HEK293 (cell line): ENCODE measurements around the gene MED16.

Experiments used
- CTCF ChIA-PET: fragments of 350-600 bp; formaldehyde crosslinking; extraction: SDS; loops from one replicate; lab custom pipeline; 2021; ENCODE audit warnings: antibody characterized with exemption; lab: Yijun Ruan, JAX
- POLR2A ChIA-PET: fragments of 300-600 bp; formaldehyde crosslinking; extraction: SDS; loops from one replicate; lab custom pipeline; 2020; ENCODE audit warnings: antibody characterized with exemption, inconsistent platforms; lab: Yijun Ruan, JAX
- H3K27ac ChIP-seq: fragments of 200-500 bp; sonication (Bioruptor generic); 2 replicates; pipeline ENCODE4 v1.5.1; 2014; ENCODE audit warnings: low read depth, low read length, control low read depth, inconsistent platforms; ENCODE audit errors: extremely low read depth
- H3K36me3 ChIP-seq, 2 experiments: fragments of 200-500 bp in 1 of 2; sonication (Bioruptor generic) in 1 of 2; 1 replicate in 1 of 2; 2 replicates in 1 of 2; pipeline ENCODE4 v1.5.1; 2014 to 2017; ENCODE audit warnings: inconsistent platforms in 2 of 2, low read length in 2 of 2; ENCODE audit not compliant: control insufficient read depth in 2 of 2, insufficient read depth in 1 of 2
- H3K4me1 ChIP-seq: fragments of 200-500 bp; sonication (Bioruptor generic); 2 replicates; pipeline ENCODE4 v1.5.1; 2014; ENCODE audit warnings: mild to moderate bottlenecking, low read length, inconsistent platforms; ENCODE audit not compliant: control insufficient read depth, insufficient read depth
- H3K4me3 ChIP-seq: 2 replicates; pipeline ENCODE4 v1.5.1; 2011; ENCODE audit warnings: low read depth, mild to moderate bottlenecking, control low read depth, low read length, moderate library complexity
- H3K9me3 ChIP-seq: fragments of 200-500 bp; sonication (Bioruptor generic); 2 replicates; pipeline ENCODE4 v1.5.1; 2014; ENCODE audit warnings: low read depth, low read length, inconsistent platforms; ENCODE audit not compliant: control insufficient read depth, insufficient read depth
- GLI2 ChIP-seq: fragments of 450-650 bp; formaldehyde crosslinking; IDR thresholded peaks from 2 replicates; pipeline ENCODE4; 2017; ENCODE audit warnings: missing biosample characterization, missing genetic modification characterization, low read depth, borderline replicate concordance
- IKZF3 ChIP-seq: fragments of 450-650 bp; IDR thresholded peaks from 2 replicates; pipeline ENCODE4 v1.5.0; 2018; ENCODE audit warnings: missing biosample characterization, mild to moderate bottlenecking, missing genetic modification characterization, moderate library complexity
- OSR2 ChIP-seq: fragments of 450-650 bp; formaldehyde crosslinking; IDR thresholded peaks from 2 replicates; pipeline ENCODE4 v1.5.1; 2016; ENCODE audit warnings: missing biosample characterization, missing genetic modification characterization
- ZFP3 ChIP-seq: fragments of 450-650 bp; formaldehyde crosslinking; IDR thresholded peaks from 2 replicates; pipeline ENCODE4 v1.5.1; 2016; ENCODE audit warnings: low read depth, missing biosample characterization, missing genetic modification characterization
- ZNF174 ChIP-seq: fragments of 450-650 bp; formaldehyde crosslinking; IDR thresholded peaks from 2 replicates; pipeline ENCODE4 v1.5.0; 2017; ENCODE audit warnings: missing biosample characterization, mild to moderate bottlenecking, missing genetic modification characterization
- ZNF175 ChIP-seq: fragments of 450-650 bp; formaldehyde crosslinking; IDR thresholded peaks from 2 replicates; pipeline ENCODE4 v1.5.1; 2016; ENCODE audit warnings: missing biosample characterization, missing genetic modification characterization
- ZNF292 ChIP-seq: fragments of 450-650 bp; formaldehyde crosslinking; IDR thresholded peaks from 2 replicates; pipeline ENCODE4 v1.5.1; 2016; ENCODE audit warnings: low read depth, missing biosample characterization, missing genetic modification characterization, borderline replicate concordance
- ZNF510 ChIP-seq: fragments of 450-650 bp; formaldehyde crosslinking; IDR thresholded peaks from 2 replicates; pipeline ENCODE4 v1.5.1; 2018; ENCODE audit warnings: mild to moderate bottlenecking, missing genetic modification characterization, missing biosample characterization; ENCODE audit not compliant: insufficient replicate concordance
- ZNF610 ChIP-seq: fragments of 450-650 bp; formaldehyde crosslinking; IDR thresholded peaks from 2 replicates; pipeline ENCODE4 v1.5.1; 2016; ENCODE audit warnings: missing biosample characterization, missing genetic modification characterization, borderline replicate concordance
- ZNF621 ChIP-seq: fragments of 450-650 bp; formaldehyde crosslinking; IDR thresholded peaks from 2 replicates; pipeline ENCODE4 v1.5.1; 2017; ENCODE audit warnings: missing biosample characterization, missing genetic modification characterization
- ZNF624 ChIP-seq: fragments of 450-650 bp; formaldehyde crosslinking; IDR thresholded peaks from 2 replicates; pipeline ENCODE4 v1.5.1; 2017; ENCODE audit warnings: missing biosample characterization, missing genetic modification characterization
- ZNF629 ChIP-seq: fragments of 450-650 bp; formaldehyde crosslinking; IDR thresholded peaks from 2 replicates; pipeline ENCODE4 v1.5.1; 2017; ENCODE audit warnings: missing biosample characterization, missing genetic modification characterization
- ZNF654 ChIP-seq: fragments of 450-650 bp; formaldehyde crosslinking; IDR thresholded peaks from 2 replicates; pipeline ENCODE4 v1.5.1; 2016; ENCODE audit warnings: low read depth, missing biosample characterization, missing genetic modification characterization
- ZNF658 ChIP-seq: fragments of 450-650 bp; formaldehyde crosslinking; IDR thresholded peaks from 2 replicates; pipeline ENCODE4; 2016; ENCODE audit warnings: missing biosample characterization, missing genetic modification characterization
- TF ChIP-seq, protein P1 (sequence below): fragments of 450-650 bp; formaldehyde crosslinking; IDR thresholded peaks from 2 replicates; pipeline ENCODE4 v1.5.1; 2016; ENCODE audit warnings: missing biosample characterization, missing genetic modification characterization, borderline replicate concordance
- TF ChIP-seq, protein P2 (sequence below): fragments of 450-650 bp; formaldehyde crosslinking; IDR thresholded peaks from 2 replicates; pipeline ENCODE4 v1.5.1; 2017; ENCODE audit warnings: missing biosample characterization, mild to moderate bottlenecking, missing genetic modification characterization, moderate library complexity
- TF ChIP-seq, protein P3 (sequence below): fragments of 450-650 bp; formaldehyde crosslinking; IDR thresholded peaks from 2 replicates; pipeline ENCODE4 v1.5.1; 2017; ENCODE audit warnings: missing biosample characterization, missing genetic modification characterization
- TF ChIP-seq, protein P4 (sequence below): fragments of 450-650 bp; formaldehyde crosslinking; IDR thresholded peaks from 2 replicates; pipeline ENCODE4 v1.5.1; 2016; ENCODE audit warnings: missing biosample characterization, missing genetic modification characterization
- TF ChIP-seq, protein P5 (sequence below): fragments of 450-650 bp; formaldehyde crosslinking; IDR thresholded peaks from 2 replicates; pipeline ENCODE4 v1.5.1; 2016; ENCODE audit warnings: missing biosample characterization, missing genetic modification characterization
- TF ChIP-seq, protein P6 (sequence below): fragments of 450-650 bp; formaldehyde crosslinking; IDR thresholded peaks from 2 replicates; pipeline ENCODE4 v1.5.1; 2016; ENCODE audit warnings: missing biosample characterization, missing genetic modification characterization

Gene MED16

DNA sequence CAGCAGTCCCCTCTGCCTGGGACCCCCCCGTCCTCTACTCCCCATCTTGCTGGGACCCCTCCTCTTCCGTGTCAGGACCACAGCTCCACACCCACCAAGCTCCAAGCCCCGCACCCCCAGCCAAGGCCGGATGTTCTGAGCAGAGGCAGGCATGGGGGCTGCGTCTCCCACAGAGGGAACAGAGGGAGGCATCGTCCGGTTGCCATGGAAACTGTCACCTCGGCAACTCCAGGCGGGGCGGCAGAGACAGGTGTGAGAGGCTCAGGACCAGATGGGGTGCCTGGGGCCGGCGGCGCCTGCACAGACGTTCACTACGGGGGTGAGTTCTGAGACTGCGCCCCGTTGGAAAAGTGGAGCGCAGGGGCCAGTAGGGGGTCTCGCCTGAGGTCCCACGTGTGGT lies 5.7 kb upstream of the MED16 start (continued):
- TF ChIP-seq, protein P1, sequence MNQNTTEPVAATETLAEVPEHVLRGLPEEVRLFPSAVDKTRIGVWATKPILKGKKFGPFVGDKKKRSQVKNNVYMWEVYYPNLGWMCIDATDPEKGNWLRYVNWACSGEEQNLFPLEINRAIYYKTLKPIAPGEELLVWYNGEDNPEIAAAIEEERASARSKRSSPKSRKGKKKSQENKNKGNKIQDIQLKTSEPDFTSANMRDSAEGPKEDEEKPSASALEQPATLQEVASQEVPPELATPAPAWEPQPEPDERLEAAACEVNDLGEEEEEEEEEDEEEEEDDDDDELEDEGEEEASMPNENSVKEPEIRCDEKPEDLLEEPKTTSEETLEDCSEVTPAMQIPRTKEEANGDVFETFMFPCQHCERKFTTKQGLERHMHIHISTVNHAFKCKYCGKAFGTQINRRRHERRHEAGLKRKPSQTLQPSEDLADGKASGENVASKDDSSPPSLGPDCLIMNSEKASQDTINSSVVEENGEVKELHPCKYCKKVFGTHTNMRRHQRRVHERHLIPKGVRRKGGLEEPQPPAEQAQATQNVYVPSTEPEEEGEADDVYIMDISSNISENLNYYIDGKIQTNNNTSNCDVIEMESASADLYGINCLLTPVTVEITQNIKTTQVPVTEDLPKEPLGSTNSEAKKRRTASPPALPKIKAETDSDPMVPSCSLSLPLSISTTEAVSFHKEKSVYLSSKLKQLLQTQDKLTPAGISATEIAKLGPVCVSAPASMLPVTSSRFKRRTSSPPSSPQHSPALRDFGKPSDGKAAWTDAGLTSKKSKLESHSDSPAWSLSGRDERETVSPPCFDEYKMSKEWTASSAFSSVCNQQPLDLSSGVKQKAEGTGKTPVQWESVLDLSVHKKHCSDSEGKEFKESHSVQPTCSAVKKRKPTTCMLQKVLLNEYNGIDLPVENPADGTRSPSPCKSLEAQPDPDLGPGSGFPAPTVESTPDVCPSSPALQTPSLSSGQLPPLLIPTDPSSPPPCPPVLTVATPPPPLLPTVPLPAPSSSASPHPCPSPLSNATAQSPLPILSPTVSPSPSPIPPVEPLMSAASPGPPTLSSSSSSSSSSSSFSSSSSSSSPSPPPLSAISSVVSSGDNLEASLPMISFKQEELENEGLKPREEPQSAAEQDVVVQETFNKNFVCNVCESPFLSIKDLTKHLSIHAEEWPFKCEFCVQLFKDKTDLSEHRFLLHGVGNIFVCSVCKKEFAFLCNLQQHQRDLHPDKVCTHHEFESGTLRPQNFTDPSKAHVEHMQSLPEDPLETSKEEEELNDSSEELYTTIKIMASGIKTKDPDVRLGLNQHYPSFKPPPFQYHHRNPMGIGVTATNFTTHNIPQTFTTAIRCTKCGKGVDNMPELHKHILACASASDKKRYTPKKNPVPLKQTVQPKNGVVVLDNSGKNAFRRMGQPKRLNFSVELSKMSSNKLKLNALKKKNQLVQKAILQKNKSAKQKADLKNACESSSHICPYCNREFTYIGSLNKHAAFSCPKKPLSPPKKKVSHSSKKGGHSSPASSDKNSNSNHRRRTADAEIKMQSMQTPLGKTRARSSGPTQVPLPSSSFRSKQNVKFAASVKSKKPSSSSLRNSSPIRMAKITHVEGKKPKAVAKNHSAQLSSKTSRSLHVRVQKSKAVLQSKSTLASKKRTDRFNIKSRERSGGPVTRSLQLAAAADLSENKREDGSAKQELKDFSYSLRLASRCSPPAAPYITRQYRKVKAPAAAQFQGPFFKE (tag by site-specific recombination): no peak

DNA sequence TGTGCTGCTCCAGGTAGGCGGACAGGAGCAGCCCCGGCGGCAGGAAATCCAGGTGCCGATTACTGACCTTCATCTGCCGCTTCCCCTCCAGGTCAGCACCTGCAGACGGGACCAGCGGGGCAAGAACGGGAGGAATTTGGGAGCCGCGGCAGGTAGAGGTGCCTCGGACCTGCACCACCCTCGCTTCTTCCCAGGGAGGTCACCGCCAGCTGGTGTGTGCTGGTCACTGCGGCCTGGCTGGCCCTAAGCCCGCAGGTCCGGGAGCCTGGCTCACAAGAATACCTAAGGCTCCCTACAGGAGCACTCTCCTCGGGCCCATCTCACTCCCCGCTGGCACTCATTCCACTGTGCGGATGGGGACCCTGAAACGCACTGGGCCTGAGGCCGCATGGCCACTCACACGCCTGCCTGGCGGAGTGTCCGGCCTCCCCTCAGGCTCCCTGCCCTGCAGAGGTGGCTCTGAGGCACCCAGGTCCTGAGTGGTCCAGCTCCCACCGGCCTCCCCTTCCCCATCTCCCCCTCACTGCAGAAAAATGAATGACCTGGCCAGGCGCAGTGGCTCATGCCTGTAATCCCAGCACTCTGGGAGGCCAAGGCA lies 4.6 kb upstream of the MED16 start:
- H3K4me1 ChIP-seq: no peaks in the 10 kb centered on the region
- no peak overlapping the region for H3K4me3 ChIP-seq
- H3K9me3 ChIP-seq: no peaks in the 10 kb centered on the region
- no peak overlapping the region for H3K27ac ChIP-seq
- no peak for TF ChIP-seq GLI2 (tag by site-specific recombination)
- TF ChIP-seq, protein P2, sequence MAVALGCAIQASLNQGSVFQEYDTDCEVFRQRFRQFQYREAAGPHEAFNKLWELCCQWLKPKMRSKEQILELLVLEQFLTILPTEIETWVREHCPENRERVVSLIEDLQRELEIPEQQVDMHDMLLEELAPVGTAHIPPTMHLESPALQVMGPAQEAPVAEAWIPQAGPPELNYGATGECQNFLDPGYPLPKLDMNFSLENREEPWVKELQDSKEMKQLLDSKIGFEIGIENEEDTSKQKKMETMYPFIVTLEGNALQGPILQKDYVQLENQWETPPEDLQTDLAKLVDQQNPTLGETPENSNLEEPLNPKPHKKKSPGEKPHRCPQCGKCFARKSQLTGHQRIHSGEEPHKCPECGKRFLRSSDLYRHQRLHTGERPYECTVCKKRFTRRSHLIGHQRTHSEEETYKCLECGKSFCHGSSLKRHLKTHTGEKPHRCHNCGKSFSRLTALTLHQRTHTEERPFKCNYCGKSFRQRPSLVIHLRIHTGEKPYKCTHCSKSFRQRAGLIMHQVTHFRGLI: no peak
- no peak for TF ChIP-seq ZNF174 (tag by site-specific recombination)
- TF ChIP-seq, protein P3, sequence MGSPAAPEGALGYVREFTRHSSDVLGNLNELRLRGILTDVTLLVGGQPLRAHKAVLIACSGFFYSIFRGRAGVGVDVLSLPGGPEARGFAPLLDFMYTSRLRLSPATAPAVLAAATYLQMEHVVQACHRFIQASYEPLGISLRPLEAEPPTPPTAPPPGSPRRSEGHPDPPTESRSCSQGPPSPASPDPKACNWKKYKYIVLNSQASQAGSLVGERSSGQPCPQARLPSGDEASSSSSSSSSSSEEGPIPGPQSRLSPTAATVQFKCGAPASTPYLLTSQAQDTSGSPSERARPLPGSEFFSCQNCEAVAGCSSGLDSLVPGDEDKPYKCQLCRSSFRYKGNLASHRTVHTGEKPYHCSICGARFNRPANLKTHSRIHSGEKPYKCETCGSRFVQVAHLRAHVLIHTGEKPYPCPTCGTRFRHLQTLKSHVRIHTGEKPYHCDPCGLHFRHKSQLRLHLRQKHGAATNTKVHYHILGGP (tag by site-specific recombination): no peak
- TF ChIP-seq ZNF621: no peak
- TF ChIP-seq ZNF624 (tag by site-specific recombination): no peak
- no peak for TF ChIP-seq ZNF292 (tag by site-specific recombination)
- TF ChIP-seq, protein P4, sequence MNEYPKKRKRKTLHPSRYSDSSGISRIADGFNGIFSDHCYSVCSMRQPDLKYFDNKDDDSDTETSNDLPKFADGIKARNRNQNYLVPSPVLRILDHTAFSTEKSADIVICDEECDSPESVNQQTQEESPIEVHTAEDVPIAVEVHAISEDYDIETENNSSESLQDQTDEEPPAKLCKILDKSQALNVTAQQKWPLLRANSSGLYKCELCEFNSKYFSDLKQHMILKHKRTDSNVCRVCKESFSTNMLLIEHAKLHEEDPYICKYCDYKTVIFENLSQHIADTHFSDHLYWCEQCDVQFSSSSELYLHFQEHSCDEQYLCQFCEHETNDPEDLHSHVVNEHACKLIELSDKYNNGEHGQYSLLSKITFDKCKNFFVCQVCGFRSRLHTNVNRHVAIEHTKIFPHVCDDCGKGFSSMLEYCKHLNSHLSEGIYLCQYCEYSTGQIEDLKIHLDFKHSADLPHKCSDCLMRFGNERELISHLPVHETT: no peak
- no peak for TF ChIP-seq IKZF3
- no peak for TF ChIP-seq ZNF510 (tag by site-specific recombination)
- TF ChIP-seq ZNF610: no peak
- no peak for TF ChIP-seq ZNF654 (tag by site-specific recombination)
- TF ChIP-seq ZNF658 (tag by site-specific recombination): no peak
- TF ChIP-seq, protein P5, sequence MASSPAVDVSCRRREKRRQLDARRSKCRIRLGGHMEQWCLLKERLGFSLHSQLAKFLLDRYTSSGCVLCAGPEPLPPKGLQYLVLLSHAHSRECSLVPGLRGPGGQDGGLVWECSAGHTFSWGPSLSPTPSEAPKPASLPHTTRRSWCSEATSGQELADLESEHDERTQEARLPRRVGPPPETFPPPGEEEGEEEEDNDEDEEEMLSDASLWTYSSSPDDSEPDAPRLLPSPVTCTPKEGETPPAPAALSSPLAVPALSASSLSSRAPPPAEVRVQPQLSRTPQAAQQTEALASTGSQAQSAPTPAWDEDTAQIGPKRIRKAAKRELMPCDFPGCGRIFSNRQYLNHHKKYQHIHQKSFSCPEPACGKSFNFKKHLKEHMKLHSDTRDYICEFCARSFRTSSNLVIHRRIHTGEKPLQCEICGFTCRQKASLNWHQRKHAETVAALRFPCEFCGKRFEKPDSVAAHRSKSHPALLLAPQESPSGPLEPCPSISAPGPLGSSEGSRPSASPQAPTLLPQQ (tag by site-specific recombination): no peak
- TF ChIP-seq, protein P6, sequence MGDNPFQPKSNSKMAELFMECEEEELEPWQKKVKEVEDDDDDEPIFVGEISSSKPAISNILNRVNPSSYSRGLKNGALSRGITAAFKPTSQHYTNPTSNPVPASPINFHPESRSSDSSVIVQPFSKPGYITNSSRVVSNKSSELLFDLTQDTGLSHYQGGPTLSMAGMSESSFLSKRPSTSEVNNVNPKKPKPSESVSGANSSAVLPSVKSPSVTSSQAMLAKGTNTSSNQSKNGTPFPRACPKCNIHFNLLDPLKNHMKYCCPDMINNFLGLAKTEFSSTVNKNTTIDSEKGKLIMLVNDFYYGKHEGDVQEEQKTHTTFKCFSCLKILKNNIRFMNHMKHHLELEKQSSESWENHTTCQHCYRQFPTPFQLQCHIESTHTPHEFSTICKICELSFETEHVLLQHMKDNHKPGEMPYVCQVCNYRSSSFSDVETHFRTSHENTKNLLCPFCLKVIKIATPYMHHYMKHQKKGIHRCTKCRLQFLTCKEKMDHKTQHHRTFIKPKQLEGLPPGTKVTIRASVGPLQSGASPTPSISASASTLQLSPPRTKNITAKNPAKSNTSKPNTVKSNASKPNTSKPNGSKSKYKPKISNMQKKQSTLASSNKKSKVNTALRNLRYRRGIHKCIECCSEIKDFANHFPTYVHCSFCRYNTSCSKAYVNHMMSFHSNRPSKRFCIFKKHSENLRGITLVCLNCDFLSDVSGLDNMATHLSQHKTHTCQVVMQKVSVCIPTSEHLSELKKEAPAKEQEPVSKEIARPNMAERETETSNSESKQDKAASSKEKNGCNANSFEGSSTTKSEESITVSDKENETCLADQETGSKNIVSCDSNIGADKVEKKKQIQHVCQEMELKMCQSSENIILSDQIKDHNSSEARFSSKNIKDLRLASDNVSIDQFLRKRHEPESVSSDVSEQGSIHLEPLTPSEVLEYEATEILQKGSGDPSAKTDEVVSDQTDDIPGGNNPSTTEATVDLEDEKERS (tag by site-specific recombination): no peak
- TF ChIP-seq ZNF175 (tag by site-specific recombination): no peak
- no peak for TF ChIP-seq ZNF629
- no peak for TF ChIP-seq ZFP3 (tag by site-specific recombination)
- TF ChIP-seq OSR2 (tag by site-specific recombination): no peak
- peaks cover 0 to 15% of the 10 kb centered on the region in 2 experiments; a peak in 1 of 3 replicates for H3K36me3 ChIP-seq
- POLR2A ChIA-PET: interaction anchor here (0.6 to 1.7 kb wide), 2 partner anchors 11 to 27 kb away, joined by 3 to 8 read pairs; no protein-coding TSS in a partner anchor
- CTCF ChIA-PET: no interaction called here
